GM13977 (cell line): ENCODE data around the gene AFDN.

ENCODE experiments used
- DNase-seq: peaks from one replicate; pipeline ENCODE4 v3.0.0; 2012; ENCODE audit warnings: low spot score
- CTCF ChIP-seq: IDR thresholded peaks from 2 replicates; pipeline ENCODE4 v1.5.1; 2012; ENCODE audit warnings: mild to moderate bottlenecking, control low read depth; ENCODE audit not compliant: insufficient read depth; ENCODE audit errors: extremely low read depth, missing control alignments
- in situ Hi-C: fragments of 300-500 bp; cut with MboI; formaldehyde crosslinking; loops from one replicate; pipeline ENCODE4 v1.12.0; 2022; ENCODE audit warnings: low sequenced_read_pairs, low pct_unique_long_range_greater_than_20kb, mixed read lengths, inconsistent platforms; ENCODE audit not compliant: unreplicated experiment

The AFDN gene

GRCh38 chr6:168004023-168004422 is 177.3 kb downstream of the AFDN start:
- no peak for TF ChIP-seq CTCF
- no peak for DNase-seq
- in situ Hi-C loops, result no loop called here

GRCh38 chr6:168004945-168005344 is 178.2 kb downstream of the AFDN start:
- no peak for DNase-seq
- in situ Hi-C loops, result no loop called here
- no peak for TF ChIP-seq CTCF

- no peak for DNase-seq
- in situ Hi-C loops, result no loop called here
- TF ChIP-seq CTCF, result no peak
These were observed 179.1 kb downstream of the AFDN start for GRCh38 chr6:168005796-168006195.

- no peak for TF ChIP-seq CTCF
- no peak for DNase-seq
- in situ Hi-C loops, result no loop called here
These were observed 181.1 kb downstream of the AFDN start for GRCh38 chr6:168007592-168008338.

GRCh38 chr6:168009331-168009730 is 182.6 kb downstream of the AFDN start:
- in situ Hi-C loops, result no loop called here

GRCh38 chr6:168011291-168011690 is 184.6 kb downstream of the AFDN start:
- TF ChIP-seq CTCF, result no peak
- no peak for DNase-seq
- in situ Hi-C loops, result no loop called here

More at GRCh38 chr6:168009331-168009730, 182.6 kb downstream of the AFDN start:
- no peak for DNase-seq
- no peak for TF ChIP-seq CTCF
